PC-9 (cell line): ENCODE results near the gene ZFPM1. TPM values are rescaled to one million over a fixed set of nuclear protein-coding genes. Genes with fewer than 3 reads are reported as not detected.

Experiments used
- BruUV-seq: library from RNA; stranded (reverse); fragments of 400-500 nt; replicated peaks from 2 replicates; lab custom pipeline; 2021; lab: Mats Ljungman, UMichigan
- CTCF ChIA-PET: fragments of 300-600 bp; sonication (Branson Sonifier 250); formaldehyde crosslinking; loops from one replicate; lab custom pipeline; 2022; ENCODE audit warnings: antibody characterized with exemption; lab: Charles Lee
- POLR2A ChIA-PET: fragments of 300-600 bp; sonication (Branson Sonifier 250); formaldehyde crosslinking; loops from one replicate; lab custom pipeline; 2022; ENCODE audit warnings: antibody characterized with exemption; ENCODE audit not compliant: unreplicated experiment; lab: Charles Lee
- DNase-seq, 2 experiments: peaks; one replicate each; pipeline versions ENCODE4 v3.0.0 to v3.0.0-alpha.2; 2015 to 2022; ENCODE audit warnings: mixed read lengths in 1 of 2
- H2AFZ ChIP-seq: fragments of 200-600 bp; sonication (generic); 2 replicates; pipeline ENCODE4 v1.8.1; 2017; ENCODE audit warnings: antibody characterized with exemption
- H3F3A ChIP-seq: fragments of 200-600 bp; sonication (generic); 2 replicates; pipeline ENCODE4 v1.8.1; 2017; ENCODE audit warnings: antibody characterized with exemption, mild to moderate bottlenecking, low read depth; ENCODE audit not compliant: insufficient read depth
- H3K27ac ChIP-seq: fragments of 200-600 bp; sonication (generic); 2 replicates; pipeline ENCODE4 v1.6.1; 2016; ENCODE audit warnings: mixed run types
- H3K27me3 ChIP-seq: fragments of 200-600 bp; sonication (generic); 2 replicates; pipeline ENCODE4 v1.6.1; 2016; ENCODE audit warnings: low read depth, mixed run types; ENCODE audit not compliant: insufficient read depth
- H3K36me3 ChIP-seq: fragments of 200-600 bp; sonication (generic); 2 replicates; pipeline ENCODE4 v1.6.1; 2016; ENCODE audit warnings: low read depth, mixed run types
- H3K4me1 ChIP-seq: fragments of 200-600 bp; sonication (generic); replicated peaks from 2 replicates; pipeline ENCODE4 v1.6.1; 2016; ENCODE audit warnings: mixed run types; ENCODE audit not compliant: insufficient read depth
- H3K4me2 ChIP-seq: fragments of 200-600 bp; sonication (generic); 2 replicates; pipeline ENCODE4 v1.6.1; 2017; ENCODE audit warnings: mixed run types
- H3K4me3 ChIP-seq: fragments of 200-600 bp; sonication (generic); 2 replicates; pipeline ENCODE4 v1.6.1; 2016; ENCODE audit warnings: mixed run types
- H3K79me2 ChIP-seq: fragments of 200-600 bp; sonication (generic); 2 replicates; pipeline ENCODE4 v1.6.1; 2017; ENCODE audit warnings: low read depth, mixed run types
- H3K9me2 ChIP-seq: fragments of 200-600 bp; sonication (generic); 2 replicates; pipeline ENCODE4 v1.8.1; 2017; ENCODE audit warnings: mild to moderate bottlenecking; ENCODE audit not compliant: insufficient read depth
- H3K9me3 ChIP-seq: fragments of 200-600 bp; sonication (generic); 2 replicates; pipeline ENCODE4 v1.8.1; 2016; ENCODE audit warnings: low read depth; ENCODE audit not compliant: insufficient read depth
- H4K20me1 ChIP-seq: fragments of 200-600 bp; sonication (generic); 2 replicates; pipeline ENCODE4 v1.8.1; 2017; ENCODE audit not compliant: insufficient read depth
- EZH2 ChIP-seq: fragments of 200-600 bp; sonication (generic); IDR thresholded peaks from 2 replicates; pipeline ENCODE4 v1.8.0; 2017; ENCODE audit warnings: antibody characterized with exemption, low read depth
- intact Hi-C: fragments of 100-400 bp; cut with micrococcal nuclease; formaldehyde crosslinking; loops from one replicate; pipeline ENCODE4 v1.10.0; 2022; ENCODE audit not compliant: unreplicated experiment
- total RNA-seq: library from RNA; stranded (reverse); gene quantifications from 2 replicates; pipeline ENCODE4 v1.2.3, GENCODE V29; 2021
- TF ChIP-seq, protein P1 (sequence below): fragments of 200-600 bp; sonication (generic); conservative IDR thresholded peaks from 2 replicates; pipeline ENCODE4 v1.6.1; 2017; ENCODE audit warnings: mixed run types, antibody characterized with exemption, mild to moderate bottlenecking, moderate library complexity

Gene ZFPM1
- total RNA-seq, 1 experiment from 2014 or later = 19.7 TPM

DNA sequence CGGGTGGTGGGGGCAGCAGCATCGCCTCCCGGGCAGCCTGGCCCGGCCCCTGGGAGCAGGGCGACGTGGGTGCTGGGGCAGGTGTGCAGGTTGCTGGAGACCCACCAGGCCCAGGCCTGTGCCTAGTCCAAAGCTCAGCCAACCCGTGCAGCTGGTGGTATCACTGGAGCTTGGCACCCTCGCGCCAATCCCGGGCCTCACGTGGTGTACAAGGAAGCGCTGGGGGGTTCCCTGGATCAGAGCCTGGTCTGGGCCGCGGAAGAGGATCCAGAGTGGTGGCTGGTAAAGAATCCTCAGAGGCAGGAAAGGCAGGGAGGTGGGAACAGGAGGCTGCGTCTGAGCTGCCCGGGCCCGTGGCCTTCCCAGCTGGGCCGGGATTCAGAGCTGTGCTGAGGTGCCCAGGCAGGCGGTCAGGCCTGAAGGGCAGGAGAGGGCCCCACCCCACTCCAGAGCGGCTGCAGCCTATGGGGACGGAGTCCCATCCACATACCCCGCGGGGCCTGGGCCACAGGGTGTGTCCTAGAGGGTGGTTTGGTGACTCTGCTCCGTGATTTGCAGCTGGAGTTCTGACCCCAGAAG lies 36.2 kb downstream of the ZFPM1 start:
- H3K9me2 ChIP-seq = no peaks in the 10 kb centered on the region
- H3K27me3 ChIP-seq = no peaks in the 10 kb centered on the region
- no peak overlapping the region for H3K4me2 ChIP-seq
- H3K9me3 ChIP-seq = no peaks in the 10 kb centered on the region
- no peak for DNase-seq
- H3K27ac ChIP-seq = no peak overlapping the region
- no TSS peak for BruUV-seq
- CTCF ChIA-PET = no interaction called here
- H2AFZ ChIP-seq = no peak overlapping the region
- TF ChIP-seq EZH2 = no peak
- TF ChIP-seq, protein P1, sequence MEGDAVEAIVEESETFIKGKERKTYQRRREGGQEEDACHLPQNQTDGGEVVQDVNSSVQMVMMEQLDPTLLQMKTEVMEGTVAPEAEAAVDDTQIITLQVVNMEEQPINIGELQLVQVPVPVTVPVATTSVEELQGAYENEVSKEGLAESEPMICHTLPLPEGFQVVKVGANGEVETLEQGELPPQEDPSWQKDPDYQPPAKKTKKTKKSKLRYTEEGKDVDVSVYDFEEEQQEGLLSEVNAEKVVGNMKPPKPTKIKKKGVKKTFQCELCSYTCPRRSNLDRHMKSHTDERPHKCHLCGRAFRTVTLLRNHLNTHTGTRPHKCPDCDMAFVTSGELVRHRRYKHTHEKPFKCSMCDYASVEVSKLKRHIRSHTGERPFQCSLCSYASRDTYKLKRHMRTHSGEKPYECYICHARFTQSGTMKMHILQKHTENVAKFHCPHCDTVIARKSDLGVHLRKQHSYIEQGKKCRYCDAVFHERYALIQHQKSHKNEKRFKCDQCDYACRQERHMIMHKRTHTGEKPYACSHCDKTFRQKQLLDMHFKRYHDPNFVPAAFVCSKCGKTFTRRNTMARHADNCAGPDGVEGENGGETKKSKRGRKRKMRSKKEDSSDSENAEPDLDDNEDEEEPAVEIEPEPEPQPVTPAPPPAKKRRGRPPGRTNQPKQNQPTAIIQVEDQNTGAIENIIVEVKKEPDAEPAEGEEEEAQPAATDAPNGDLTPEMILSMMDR = no peak
- no peaks in the 10 kb centered on the region for H3K36me3 ChIP-seq
- H3K79me2 ChIP-seq = no peaks in the 10 kb centered on the region
- no peaks in the 10 kb centered on the region for H3F3A ChIP-seq
- intact Hi-C loops = no loop called here
- no peaks in the 10 kb centered on the region for H3K4me1 ChIP-seq
- no peaks in the 10 kb centered on the region for H4K20me1 ChIP-seq
- POLR2A ChIA-PET = no interaction called here
- no peak overlapping the region for H3K4me3 ChIP-seq

DNA sequence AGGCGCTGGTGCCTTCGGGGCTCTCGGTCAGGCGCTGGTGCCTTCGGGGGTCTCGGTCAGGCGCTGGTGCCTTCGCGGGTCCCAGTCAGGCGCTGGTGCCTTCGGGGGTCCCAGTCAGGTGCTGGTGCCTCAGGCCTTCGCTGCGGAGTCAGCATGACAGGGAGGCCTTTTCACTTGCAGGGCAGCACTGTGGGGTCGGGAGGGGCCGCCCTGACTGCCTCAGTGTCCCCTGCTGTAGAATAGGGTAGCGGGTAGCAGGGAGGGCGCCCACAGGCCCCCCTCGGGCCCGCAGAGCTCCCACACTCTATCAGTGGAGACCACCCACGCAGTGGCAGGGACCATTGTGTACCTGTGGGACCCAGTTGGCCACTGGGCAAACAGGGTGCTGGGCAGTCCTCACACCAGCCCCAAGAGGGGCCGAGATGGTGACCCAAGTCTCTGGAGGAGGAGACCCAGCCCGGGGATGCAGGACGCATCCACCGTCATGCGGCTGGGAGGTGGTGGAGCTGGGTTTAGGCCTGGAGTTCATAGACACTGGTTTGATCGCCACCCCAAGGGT lies 38.0 kb downstream of the ZFPM1 start:
- no peaks in the 10 kb centered on the region for H3K4me1 ChIP-seq
- intact Hi-C loops = no loop called here
- POLR2A ChIA-PET = no interaction called here
- H3F3A ChIP-seq = no peaks in the 10 kb centered on the region
- H3K4me3 ChIP-seq = no peak overlapping the region
- H3K4me2 ChIP-seq = no peak overlapping the region
- H3K79me2 ChIP-seq = no peaks in the 10 kb centered on the region
- TF ChIP-seq EZH2 = no peak
- no peaks in the 10 kb centered on the region for H3K9me3 ChIP-seq
- CTCF ChIA-PET = no interaction called here
- no peak overlapping the region for H2AFZ ChIP-seq
- BruUV-seq = no TSS peak
- H3K27me3 ChIP-seq = no peaks in the 10 kb centered on the region
- no peak for DNase-seq
- no peaks in the 10 kb centered on the region for H3K36me3 ChIP-seq
- no peaks in the 10 kb centered on the region for H4K20me1 ChIP-seq
- H3K27ac ChIP-seq = no peak overlapping the region
- H3K9me2 ChIP-seq = no peaks in the 10 kb centered on the region

DNA sequence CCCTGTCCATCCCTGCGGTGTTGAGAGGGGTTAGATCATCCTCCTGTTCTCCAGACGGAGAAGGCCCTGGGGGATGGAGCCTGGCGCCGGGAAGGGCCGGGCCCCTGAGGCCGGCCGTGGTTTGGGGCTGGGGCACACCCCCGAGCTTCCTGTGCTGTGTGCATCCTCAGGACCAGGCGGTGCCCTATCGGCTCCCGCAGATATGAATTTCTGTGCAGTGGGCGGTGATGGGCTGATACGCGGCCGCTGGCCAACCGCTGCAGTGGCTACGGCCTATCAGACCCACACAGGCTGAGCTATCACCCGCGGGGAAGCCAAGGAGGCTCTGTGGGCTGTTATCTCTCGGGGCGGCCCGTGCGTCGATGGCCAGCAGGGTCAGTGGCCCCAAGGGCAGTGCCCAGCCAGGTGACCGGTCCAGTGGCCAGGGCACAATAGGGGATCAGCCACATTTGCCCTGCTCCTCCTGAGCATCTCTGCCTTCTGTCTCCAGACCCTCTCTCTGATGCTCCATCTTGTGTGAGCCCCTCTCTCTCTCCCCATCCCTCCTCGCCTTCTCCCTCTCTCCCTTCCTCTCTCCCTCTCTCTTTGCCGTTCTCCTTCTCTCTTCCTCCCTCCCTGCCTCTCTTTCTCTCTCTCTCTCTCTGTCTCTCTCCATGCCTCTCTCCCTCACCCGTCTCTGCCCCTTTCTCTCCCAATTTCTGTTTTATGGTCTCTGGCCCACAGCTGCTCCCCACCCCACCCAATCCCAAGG lies 38.7 kb downstream of the ZFPM1 start:
- H3K4me3 ChIP-seq = no peak overlapping the region
- BruUV-seq = no TSS peak
- CTCF ChIA-PET = no interaction called here

More for the DNA sequence above, 38.7 kb downstream of the ZFPM1 start:
- Histone ChIP-seq H3K9me3 (no peaks in the 10 kb centered on the region), H3K4me2 (no peak overlapping the region), H3K79me2 (no peaks in the 10 kb centered on the region), H3K27ac (no peak overlapping the region), H2AFZ (no peak overlapping the region), H3K4me1 (no peaks in the 10 kb centered on the region), H3K36me3 (no peaks in the 10 kb centered on the region), H3F3A (no peaks in the 10 kb centered on the region), H3K9me2 (no peaks in the 10 kb centered on the region), H3K27me3 (no peaks in the 10 kb centered on the region), H4K20me1 (no peaks in the 10 kb centered on the region)
- TF ChIP-seq, protein P1 = no peak
- TF ChIP-seq EZH2 = no peak
- POLR2A ChIA-PET = no interaction called here
- intact Hi-C loops = no loop called here
- DNase-seq = no peak
